Dermis blood vessel endothelial cell (primary cell): Measurements from ENCODE around the gene ITGAE. TPM values are rescaled to one million over a fixed set of nuclear protein-coding genes. Genes with fewer than 3 reads are reported as not detected.
"Not testable (repeated sequence)": the region's sequence is repeated elsewhere in the genome, so short reads cannot be mapped to it uniquely, and the experiment has no call there.

Experiments
- DNase-seq: peaks from one replicate; pipeline ENCODE4 v3.0.0; 2010
- total RNA-seq: library from RNA; depleted of rRNA; stranded (reverse); fragments of >200 nt; gene quantifications from 2 replicates; pipeline ENCODE4 v1.2.3, GENCODE V29; 2014

Gene ITGAE
- total RNA-seq, 1 donor from 2014 or later = 15.7 TPM

DNA sequence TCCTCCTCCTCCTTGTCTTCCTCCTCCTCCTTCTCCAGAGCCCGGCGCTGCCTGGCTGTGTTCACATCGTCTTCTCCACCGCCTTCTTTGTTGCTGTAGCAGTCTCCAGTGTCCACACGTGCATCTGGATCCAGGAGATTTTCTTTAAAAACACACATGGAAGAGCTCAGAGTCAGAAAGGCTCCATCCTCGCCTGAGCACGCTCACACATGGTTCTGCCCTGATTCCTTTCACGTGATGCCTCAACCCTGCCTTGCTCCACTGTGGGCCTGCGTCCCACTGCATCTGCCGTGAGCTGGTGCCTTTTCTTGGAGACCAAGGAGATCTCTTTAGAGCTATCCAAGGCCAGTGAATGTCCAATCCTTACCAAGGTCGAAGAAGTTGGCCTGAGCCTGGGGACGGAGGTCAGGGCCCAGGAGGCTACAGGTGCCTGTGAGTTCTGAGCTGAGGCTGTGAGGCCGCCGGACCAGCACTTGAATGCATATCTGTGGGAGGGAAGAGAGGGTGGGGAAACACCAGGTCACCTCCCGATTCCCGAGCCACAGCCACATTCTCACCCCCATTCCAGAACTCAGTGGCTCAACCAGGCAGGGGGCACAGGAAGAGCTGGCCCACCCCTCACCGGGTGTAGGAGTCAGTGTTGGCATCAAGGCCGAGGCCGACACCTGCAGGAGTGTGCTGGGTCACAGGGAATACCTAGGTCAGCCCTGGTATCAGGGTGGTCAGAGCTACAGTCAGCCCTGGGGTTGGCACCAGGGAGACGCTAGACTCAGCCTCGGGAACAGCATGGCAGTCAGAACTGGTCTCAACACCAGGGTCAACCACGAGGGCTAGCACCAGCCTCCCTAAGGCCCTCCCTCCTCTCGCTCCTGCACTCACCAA is 39.7 kb downstream of the ITGAE start:
- no peak for DNase-seq

DNA sequence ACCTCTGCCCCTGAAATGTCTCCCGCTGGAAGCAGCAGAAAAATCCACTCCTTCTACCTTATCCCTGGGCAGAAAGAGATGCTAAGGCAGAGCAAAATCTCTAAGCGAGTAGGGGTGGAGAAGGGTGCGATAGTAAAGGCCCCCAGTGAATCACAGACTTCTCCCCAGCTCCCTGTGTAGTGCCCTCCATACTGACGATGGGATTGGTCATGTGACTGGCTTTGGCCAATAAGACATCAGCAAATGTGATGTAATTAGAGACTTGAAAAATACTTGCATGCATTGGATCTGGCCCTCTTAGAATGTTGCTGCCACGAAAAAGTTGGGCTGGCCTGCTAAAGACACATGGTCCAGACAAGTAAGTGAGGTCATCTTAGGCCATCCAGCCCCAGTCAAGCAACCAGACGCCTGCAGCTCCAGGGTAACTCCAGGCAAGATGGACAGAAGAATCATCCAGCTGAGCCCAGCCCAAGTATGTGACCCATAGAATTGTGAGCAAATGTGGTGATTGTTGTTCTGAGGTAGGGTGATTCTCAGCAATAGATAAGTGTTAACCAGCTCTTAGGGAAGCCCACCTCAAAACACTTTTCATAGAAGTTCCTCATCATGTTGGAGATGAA is 41.3 kb downstream of the ITGAE start:
- no peak for DNase-seq

GRCh38 chr17:3755335-3756030 is 45.5 kb downstream of the ITGAE start:
- DNase-seq = no peak

- DNase-seq = no peak
These were observed 46.3 kb downstream of the ITGAE start for GRCh38 chr17:3754458-3755334.

DNA sequence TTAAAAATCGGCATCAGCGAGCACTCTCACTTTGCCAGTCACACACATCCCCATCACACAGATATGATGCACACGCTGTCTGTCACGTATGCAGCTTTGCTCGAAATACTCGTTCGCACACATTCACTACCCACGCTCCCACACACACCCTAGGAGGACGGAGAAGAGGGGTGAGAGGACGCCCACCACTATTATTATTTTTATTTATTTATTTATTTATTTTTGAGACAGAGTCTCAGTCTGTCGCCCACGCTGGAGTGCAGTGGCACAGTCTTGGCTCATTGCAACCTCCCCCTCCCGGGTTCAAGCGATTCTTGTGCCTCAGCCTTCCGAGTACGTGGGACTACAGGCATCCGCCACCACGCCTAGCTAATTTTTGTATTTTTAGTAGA is 46.9 kb downstream of the ITGAE start:
- no peak for DNase-seq

DNA sequence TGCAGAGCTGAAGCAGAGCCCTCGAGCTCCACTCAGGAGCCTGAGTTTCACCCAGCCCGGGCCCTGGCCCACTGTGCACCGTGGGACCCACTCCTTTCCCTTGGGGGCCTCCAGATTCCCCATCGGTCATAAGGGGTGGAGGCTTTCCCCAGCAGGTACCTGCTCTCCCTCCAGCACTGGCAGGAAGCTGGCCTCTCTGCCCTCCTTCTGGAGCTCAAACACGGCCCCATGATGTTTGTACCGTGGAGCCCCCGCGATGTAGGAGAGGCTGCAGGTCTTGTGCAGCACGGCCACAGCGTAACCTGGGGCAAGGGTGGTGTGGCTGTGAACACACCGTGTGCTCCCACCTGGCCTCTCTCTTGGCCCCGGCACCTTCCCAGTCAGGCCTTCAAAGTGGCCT is 47.4 kb downstream of the ITGAE start:
- DNase-seq = no peak

DNA sequence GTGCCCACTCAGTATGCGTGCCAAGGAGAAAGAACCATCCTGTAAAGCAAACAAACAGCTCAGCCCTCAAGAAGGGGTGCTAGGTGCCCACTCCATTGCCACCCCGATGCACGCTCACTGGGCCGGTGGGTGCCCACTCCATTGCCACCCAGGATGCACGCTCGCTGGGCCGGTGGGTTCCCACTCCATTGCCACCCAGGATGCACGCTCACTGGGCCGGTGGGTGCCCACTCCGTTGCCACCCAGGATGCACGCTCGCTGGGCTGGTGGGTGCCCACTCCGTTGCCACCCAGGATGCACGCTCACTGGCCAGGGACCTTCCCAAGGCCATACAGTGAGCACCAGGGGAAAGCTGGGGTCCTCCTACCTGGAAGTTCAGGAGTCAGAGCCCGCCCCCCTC is 49.2 kb downstream of the ITGAE start:
- no peak for DNase-seq

DNA sequence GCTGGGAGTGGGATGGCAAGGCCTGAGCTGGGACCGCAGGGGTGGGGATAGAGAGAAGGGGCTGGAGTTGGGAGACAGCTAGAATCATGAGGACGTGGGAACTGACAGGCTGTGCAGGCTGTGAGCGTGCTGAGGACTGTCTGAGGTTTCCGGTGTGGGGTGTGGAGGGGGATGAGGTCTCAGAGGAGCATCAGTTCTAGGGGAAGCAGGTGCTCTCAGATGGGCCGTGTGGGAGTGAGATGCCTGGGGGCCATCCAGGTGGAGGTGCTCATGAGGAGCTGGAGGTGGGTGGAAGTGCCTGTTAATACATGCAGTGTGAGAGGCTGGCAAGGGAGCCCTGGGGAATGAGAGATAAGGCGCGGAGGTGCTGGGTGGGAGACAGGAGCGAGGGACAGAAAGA is 50.1 kb downstream of the ITGAE start:
- no peak for DNase-seq

GRCh38 chr17:3750296-3750695 is 50.7 kb downstream of the ITGAE start:
- no peak for DNase-seq

GRCh38 chr17:3748576-3748975 is 52.4 kb downstream of the ITGAE start:
- DNase-seq = no peak

DNA sequence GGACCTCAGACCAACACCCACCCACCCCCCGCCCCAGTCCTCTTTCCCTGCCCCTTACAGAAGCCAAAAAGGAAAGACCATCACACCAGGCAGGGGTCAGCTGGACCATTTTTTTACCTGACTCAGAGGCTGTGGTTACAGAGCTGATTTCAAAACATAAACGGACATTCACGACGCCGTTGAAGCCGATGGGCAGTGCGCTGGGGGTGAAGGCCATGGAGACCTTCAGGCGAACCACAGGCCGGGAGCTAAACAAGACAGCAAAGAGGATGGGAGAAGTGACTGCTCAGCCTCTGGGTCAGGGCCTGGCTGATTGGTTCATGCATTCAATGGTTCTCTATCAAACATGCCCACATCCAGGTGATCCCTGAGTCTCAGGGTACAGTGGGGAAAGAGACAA is 53.2 kb downstream of the ITGAE start:
- DNase-seq = no peak

DNA sequence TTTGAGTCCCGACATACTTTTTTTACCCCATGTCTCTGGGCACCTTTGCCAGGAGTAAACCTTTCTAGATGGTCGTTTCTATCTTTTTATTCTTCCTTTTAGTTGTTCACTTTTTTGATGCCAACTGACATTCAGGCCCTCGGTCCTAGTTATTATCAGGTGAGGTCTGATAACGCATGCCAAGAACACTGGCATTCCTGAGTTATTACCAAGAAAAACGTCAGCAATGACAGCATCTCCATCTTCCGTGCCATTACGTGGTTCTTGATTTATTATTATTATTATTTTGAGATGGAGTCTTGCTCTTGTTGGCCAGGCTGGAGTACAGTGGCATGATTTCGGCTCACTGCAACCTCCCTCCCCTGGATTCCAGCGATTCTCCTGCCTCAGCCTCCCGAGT is 55.9 kb downstream of the ITGAE start:
- no peak for DNase-seq

GRCh38 chr17:3744014-3744413 is 57.0 kb downstream of the ITGAE start:
- no peak for DNase-seq

- DNase-seq = no peak
These were observed 60.3 kb downstream of the ITGAE start for GRCh38 chr17:3740611-3741073.

DNA sequence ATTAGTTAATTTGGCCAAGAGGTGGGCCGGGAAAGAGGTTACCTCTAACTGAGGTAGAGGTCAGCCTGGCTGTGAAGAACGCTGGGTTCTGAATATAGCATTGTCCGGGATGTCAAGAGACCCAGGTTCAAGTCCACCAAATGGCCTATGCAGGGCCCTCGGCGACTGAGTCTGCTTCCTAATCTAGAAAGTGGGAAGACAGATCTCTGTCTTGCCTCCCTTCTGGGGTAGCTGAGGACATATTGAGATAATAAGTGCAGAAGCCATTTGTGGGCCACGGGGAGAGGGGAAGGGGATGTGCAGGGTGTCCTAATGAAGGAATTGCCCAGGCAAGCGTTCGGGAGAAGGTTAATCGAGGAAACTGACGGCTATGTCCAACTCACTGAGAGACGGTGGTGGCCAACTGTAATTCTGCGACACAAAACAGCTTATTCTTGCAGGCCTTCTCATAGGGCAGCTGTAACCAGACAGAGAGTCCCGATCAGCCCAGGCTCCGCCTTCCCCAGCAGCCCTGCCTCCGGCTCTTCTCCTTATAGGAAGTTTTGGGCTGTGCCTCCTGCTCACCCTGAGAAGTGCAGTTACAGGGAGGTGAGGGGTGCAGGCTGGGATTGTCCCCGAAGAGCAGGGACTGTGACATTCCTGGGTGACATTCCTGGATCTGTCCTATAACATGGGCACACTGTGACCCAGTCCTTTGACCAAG is 61.4 kb downstream of the ITGAE start:
- no peak for DNase-seq

DNA sequence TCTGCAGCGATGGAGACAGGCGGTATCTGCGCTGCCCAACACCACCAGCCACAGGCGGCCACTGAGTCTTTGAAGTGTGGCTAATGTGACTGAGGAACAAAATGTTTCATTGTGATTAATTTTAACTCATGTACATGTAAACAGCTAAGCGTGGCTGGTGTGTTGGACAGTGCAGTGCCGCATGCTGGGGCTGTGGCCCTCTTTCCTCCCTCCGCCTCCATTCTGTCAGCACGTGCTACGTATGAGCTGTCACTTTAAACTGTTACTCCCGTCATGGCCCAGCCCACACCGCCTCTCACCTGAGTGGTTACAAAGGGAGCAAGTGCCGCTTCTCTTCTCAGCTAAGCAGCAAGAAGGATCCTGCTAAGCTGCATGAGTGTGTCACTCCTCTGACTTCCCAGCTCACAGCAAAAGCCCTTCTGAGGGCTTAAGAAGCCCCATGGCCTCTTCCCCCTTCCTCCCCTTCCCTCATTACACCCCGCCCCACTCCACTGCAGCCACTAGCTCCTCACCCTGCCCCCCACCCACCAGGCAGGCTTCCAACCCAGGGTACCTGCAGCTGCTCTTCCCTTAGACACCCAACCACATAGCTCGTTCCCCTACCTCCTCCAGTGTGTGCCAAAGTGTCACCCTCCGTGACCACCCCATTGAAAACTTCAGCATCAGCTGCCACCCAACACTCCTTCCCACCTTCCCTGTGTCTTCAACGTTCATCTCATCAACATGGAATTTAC is 62.3 kb downstream of the ITGAE start:
- no peak for DNase-seq

DNA sequence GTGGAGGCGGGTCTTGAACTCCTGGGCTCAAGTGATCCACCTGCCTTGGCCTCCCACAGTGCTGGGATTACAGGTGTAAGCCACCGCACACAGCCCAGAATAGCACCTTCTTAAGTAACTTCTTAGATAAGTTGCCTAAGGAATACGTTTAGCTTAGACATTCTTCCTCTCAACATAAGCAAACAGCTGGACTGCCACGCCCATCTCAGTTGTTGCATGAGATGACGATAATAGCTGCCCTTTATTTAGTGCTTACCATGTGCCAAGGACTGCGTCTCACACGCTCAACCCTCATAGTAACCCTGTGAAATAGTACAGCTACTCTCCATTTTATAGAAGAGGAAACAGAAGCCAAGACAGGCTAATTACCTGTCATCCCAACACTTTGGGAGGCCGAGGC is 65.5 kb downstream of the ITGAE start:
- DNase-seq = no peak

- not testable (repeated sequence) for DNase-seq
These were observed 66.1 kb downstream of the ITGAE start for GRCh38 chr17:3734911-3735276.

GRCh38 chr17:3732210-3732621 is 68.8 kb downstream of the ITGAE start:
- DNase-seq = no peak

DNA sequence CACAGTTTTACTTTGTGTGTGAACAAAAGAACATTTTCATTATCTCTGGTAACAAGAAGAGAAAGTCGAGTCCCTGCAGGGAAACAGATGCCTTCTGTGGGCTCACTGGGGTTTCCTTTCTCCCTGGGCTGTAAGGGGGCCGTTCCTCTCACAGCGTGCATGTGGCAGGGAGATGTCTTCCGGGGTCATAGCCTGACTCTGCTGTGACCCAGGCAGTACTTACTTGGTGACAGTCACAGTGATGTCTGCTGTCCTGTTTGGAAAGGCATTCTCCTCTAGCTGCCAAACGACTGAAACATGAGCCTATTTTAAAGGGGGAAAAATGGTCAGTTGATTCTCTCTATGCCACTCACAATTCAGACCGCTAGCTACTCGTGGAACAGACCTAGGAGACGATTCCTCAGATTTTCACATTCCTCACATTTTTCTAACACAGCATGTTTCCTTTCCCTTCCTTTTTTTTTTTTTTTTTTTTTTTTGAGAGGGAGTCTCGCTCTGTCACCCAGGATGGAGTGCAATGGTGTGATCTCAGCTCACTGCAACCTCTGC is 70.0 kb downstream of the ITGAE start:
- no peak for DNase-seq

- no peak for DNase-seq
These were observed 71.1 kb downstream of the ITGAE start for GRCh38 chr17:3729881-3730280.
